ENCODE measurements around the gene PRKCZ.

- TF ChIP-seq, protein P1, sequence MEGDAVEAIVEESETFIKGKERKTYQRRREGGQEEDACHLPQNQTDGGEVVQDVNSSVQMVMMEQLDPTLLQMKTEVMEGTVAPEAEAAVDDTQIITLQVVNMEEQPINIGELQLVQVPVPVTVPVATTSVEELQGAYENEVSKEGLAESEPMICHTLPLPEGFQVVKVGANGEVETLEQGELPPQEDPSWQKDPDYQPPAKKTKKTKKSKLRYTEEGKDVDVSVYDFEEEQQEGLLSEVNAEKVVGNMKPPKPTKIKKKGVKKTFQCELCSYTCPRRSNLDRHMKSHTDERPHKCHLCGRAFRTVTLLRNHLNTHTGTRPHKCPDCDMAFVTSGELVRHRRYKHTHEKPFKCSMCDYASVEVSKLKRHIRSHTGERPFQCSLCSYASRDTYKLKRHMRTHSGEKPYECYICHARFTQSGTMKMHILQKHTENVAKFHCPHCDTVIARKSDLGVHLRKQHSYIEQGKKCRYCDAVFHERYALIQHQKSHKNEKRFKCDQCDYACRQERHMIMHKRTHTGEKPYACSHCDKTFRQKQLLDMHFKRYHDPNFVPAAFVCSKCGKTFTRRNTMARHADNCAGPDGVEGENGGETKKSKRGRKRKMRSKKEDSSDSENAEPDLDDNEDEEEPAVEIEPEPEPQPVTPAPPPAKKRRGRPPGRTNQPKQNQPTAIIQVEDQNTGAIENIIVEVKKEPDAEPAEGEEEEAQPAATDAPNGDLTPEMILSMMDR (IDR thresholded peaks at IDR 0.05; ENCODE audit: low read depth, low read length, missing input control), result no peak
- no peak for TF ChIP-seq MAX (IDR thresholded peaks at IDR 0.05)
Measured at GRCh38 chr1:2136386-2137235, 86.4 kb downstream of the PRKCZ start.
